Activated T-cell treated with anti-CD3 and anti-CD28 coated beads for 1 hour (primary cell): ENCODE results near the gene DGKA.
A peak's percentile ranks its signal among the peaks of the same experiment; 100 is the strongest.
"Not testable (repeated sequence)": the region's sequence is repeated elsewhere in the genome, so short reads cannot be mapped to it uniquely, and the experiment has no call there.

Experiments
- DNase-seq: peaks from one replicate; pipeline ENCODE4 v3.0.0-alpha.2; 2020; ENCODE audit warnings: low read depth

The DGKA gene

DNA sequence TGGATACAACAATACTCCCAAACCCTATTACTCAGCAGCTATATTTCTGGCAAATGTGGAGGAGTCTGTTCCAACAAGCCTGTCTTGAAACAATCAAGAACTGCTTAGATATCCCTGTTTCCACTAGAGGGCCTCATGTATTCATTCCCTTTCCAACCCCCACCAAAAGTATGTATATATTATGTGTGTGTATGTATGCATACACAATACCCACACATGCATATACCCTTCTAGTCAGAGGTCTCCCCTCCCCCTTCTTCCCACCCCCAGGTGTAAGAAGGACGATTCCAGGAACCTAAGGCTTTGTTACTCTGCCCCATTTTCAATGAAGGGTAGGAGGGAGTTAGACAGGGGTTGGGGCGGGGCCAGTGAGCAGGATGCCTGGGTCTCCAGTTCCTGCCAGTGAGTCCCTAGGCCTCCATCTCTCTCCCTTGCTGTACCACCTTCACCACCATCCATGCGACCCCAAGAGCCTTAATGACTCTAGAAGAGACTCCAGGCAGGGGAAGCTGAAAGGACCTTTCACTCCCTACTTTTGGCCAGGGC lies at the start of gene DGKA:
TSS of gene DGKA (plus strand) at position 392 of the 546 bp plus-strand sequence. CDS start 5,342 bp downstream, outside the sequence.
- peak; percentile 65 for DNase-seq

DNA sequence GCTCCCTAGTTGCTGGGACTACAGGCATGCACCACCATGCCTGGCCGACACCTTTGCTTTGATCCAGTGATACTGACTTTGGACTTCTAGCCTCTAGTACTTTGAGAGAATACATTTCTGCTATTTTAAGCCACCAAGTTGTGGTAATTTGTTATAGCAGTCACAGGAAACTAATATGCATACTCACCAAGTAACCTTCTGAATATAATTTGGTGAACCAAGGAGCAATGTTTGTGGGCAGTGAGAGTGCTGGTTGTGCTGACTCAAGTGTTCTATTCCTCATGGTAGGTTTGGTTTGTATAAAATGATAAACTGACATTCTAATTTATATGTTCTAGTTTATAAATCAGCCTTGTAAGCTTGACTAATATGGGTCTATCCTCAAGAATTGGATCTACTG lies 45.8 kb upstream of the DGKA start:
- DNase-seq: no peak

- DNase-seq: no peak
These were observed 39.7 kb upstream of the DGKA start for GRCh38 chr12:55891310-55891709.

DNA sequence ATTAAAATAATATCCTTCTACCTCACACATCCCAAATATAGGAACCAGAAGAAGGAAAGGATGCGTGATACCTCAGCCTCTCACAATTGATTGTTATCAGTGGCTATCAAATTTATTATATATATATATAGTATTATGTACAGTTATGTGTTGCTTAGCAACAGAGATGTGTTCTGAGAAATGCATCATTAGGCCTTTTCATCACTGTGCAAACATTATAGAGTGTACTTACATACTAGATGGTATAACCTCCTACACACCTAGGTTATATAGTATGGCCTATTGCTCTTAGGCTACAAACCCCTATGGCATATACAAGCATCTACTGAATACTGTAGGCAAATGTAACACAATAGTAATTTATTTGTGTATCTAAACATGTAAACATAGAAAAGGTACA lies 37.2 kb upstream of the DGKA start:
- no peak for DNase-seq

DNA sequence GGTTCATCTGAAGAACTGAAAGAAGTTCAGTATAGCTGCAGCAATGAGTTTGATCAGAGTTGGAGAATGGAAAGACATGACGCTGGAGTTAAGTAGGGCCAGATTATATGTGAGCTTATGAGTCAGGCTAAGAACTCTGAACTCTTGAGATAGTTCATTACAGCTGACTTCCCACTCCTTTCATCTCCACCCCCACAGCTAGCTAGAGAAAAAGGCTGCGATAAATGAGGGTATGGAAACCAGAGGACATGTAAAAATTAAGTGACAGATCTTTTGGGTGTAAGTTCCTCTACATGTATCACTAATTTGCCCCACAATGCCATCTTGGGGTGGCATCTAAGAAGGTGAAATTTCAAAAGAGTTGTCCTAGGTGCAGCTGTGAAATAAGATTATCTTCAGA lies 31.9 kb upstream of the DGKA start:
- DNase-seq: no peak

GRCh38 chr12:55901881-55902490 lies 29.0 kb upstream of the DGKA start:
- DNase-seq: no peak

GRCh38 chr12:55906056-55906455 lies 24.9 kb upstream of the DGKA start:
- DNase-seq: no peak

DNA sequence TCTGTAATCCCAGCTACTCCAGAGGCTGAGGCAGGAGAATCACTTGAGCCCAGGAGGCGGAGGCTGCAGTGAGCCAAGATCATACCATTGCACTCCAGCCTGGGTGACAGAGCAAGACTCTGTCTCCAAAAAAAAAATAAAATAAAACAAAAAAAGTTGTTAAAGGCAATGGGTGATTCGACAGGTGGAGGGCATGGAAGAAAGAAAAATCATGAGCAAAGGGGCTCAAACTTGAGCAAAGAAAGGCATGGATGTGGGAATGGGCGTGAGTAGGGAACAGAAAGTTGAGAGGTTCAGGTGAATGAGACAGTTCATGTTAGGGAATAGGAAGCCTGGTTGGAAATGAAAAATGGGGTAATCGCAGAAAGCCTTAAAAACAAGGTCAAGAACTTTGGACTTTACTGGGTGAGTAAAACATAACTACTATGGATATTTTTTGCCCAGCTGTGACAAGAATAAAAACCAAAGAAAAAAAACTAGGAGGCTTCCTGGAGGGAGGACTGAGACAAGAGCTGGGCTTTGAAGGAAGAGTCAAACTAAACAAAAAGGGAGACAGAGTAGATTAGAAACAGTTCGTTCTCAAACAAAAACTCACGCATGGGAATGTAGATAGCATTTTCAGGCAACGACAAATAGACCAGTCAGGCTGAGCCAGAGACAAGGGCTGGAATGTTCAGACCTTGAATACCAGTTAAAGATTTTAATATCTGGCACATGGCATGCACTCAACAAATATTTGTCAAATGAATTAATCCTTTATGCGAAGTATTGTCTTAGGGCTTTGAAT lies 22.0 kb upstream of the DGKA start:
- DNase-seq: no peak

DNA sequence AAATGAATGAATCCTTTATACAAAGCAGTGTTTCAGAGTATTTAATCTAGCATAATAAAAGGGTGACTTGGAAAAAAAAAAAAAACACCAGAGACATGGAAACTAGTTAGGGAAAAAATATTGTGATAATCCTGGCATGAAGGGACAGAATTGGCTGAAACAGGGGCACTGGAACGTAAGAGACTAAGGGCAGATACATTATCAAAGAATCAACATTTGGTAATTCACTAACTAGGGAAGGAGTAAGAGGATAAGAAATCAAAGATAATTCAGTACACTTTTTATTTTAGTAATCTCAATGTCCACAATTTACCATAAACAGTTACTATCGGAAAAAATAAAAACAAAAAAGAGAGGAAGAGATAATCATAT lies 21.5 kb upstream of the DGKA start:
- no peak for DNase-seq

DNA sequence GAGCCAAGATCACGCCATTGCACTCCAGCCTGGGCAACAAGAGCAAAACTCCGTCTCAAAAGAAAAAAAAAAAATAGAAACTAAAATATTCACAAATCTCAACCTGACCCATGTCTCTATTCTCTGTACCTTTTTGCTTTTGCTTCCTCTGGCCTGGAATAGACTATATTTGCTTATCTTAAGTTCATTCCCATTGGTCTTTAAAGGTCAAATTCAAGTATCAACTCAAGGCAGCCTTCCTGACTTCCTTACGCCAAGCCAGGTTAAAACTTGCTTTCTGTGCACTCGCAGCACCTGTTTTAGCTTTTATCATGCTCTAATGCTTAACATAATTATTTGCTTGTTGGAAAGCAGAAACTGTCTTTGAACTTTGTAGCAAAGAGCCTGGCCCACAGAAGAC lies 18.1 kb upstream of the DGKA start:
- DNase-seq: no peak

GRCh38 chr12:55915482-55915859 lies 15.5 kb upstream of the DGKA start:
- DNase-seq: no peak

- DNase-seq: not testable (repeated sequence)
These were observed 11.9 kb upstream of the DGKA start for GRCh38 chr12:55919032-55919431.

DNA sequence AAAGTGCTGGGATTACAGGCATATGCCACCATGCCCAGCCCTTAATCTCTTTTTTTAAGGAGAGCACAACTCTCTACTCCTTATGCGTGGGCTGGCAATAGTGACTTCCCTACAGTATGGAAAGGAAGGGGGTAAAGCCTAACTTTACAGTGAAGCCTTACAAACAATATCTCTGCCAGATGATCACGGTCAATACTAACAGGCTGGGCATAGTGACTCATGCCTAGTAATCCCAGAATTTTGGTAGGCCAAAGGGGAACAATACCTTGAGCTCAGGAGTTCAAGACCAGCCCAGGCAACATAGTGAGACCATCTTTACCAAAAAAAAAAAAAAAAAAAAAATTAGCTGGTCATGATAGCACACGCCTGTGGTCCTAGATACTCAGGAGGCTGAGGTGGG lies 8.8 kb upstream of the DGKA start:
- DNase-seq: no peak

DNA sequence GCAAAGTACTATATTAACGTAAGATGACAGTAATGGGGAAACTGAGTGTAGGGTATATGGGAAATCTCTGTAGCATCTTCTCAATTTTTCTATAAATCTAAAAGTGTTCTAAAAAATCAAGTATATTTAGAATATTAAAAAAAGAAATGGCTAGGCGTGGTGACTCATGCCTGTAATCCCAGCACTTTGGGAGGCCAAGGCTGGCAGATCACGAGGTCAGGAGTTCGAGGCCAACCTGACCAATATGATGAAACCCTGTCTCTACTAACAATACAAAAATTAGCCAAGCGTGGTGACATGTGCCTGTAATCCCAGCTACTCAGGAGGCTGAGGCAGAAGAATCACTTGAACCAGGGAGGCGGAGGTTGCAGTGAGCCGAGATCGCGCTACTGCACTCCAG lies 7.3 kb upstream of the DGKA start:
- not testable (repeated sequence) for DNase-seq

DNA sequence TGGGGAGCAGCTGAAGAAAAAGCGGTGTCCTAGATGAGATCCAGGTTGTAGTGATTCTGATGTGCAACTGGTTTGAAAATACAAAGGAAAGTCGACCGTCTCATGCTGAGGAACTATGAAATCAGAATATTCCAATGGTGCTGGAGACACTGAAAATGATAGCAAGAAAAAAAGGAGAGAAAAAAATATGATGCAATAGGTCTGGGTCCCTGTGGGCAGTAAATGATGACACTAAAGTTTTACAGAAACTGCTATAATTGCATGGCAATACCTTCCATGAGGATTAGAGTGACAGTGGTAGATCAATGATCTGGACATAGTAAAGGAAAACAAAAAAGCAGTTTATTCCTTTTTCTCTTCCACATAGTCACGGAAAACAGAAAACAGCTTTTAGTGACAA lies 5.6 kb upstream of the DGKA start:
- no peak for DNase-seq

GRCh38 chr12:55925870-55926737 lies 4.9 kb upstream of the DGKA start:
- no peak for DNase-seq

- DNase-seq: peak; percentile 84
These were observed 4.0 kb upstream of the DGKA start for GRCh38 chr12:55926738-55927587.

DNA sequence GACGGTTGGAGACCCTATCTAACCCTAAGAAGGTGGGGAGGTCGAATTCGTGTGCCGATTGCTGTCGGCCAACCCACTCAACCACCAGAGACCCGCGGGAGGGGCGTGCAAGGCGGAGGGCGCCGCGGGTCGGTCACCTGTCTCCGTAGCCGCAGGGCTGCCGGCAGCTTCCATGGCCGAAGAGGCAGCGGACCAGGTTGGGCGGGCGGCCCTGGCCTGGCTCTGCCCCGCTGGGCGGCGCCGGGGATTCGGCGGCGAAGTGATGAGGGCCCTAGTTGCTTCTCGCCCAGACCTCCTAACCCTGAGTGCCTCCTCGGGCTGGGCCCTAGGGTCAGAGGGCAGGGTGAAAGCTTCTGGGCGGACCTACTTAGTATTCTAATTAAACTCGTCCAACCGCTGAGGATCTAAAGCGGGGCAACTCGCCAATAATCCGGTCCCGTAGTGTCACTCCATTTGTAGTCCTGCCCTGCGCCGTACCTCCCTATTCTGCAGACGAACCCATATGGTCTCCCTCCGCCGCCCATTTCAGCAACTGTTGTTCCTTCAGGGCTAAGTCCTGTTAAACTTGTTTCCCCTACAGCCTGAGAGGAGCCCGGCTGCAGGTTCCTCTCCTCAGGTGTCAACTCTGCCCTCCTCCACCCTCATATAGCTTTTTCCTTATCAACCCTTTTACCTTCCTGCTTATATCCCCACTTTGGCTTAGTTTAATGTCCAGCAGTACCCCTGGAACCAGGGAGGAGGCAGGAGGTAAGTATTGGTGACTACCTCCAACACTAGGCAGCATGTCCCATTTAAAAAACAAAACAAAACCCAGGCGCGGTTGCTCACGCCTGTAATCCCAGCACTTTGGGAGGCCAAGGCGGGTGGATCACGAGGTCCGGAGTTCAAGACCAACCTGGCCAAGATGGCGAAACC lies 3.1 kb upstream of the DGKA start, which contains the start of gene PYM1:
TSS of gene PYM1 (minus strand) at position 307 of the 915 bp plus-strand sequence. CDS start at position 174, 133 bp downstream.
- peak; percentile 44 for DNase-seq

- DNase-seq: peak; percentile 77
These were observed 1.6 kb upstream of the DGKA start for GRCh38 chr12:55929306-55929791.

DNA sequence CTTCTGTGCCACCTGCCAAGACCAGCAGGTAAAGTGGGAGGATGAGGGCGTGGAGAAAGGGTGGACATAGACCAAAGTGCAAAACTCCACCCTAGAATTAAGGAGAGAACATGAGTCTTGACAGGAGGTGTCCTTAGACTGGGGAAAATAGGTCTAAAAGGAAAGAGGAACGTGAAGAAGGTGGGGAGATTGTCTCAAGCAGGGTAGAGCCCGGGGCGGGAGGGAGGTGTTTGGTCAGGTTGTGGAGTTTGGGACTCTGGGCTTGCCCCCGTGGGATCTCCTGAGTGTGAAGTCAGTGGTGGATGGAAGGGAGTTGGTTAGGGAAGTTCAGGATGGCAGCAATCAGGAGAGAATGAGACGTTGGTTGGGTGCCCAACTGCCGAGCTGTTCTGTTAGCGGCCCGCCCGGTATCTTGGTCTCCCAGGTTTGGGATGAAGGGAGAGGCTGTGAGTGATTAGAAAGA lies 386 bp downstream of the DGKA start:
- DNase-seq: no peak
